NCI-H1417 (cell line): ENCODE measurements around the gene SSUH2.
A peak's percentile ranks its signal among the peaks of the same experiment; 100 is the strongest.

ENCODE experiments used
- DNase-seq, 3 experiments: peaks; one replicate each; lab custom pipeline; 2025; lab: John Stamatoyannopoulos, UW

Gene SSUH2

GRCh38 chr3:8640223-8640622 lies 4.4 kb downstream of the SSUH2 start:
- DNase-seq: no peak

GRCh38 chr3:8639659-8640000 lies 5.0 kb downstream of the SSUH2 start:
- no peak for DNase-seq

GRCh38 chr3:8638994-8639658 lies 5.5 kb downstream of the SSUH2 start:
- no peak for DNase-seq

- no peak for DNase-seq
Measured at GRCh38 chr3:8637348-8637747, 7.2 kb downstream of the SSUH2 start.

- DNase-seq: no peak
Measured at GRCh38 chr3:8635631-8636030, 9.0 kb downstream of the SSUH2 start.

- DNase-seq: no peak
Measured at GRCh38 chr3:8635125-8635524, 9.5 kb downstream of the SSUH2 start.

- DNase-seq: no peak
Measured at GRCh38 chr3:8632402-8633237, 12.0 kb downstream of the SSUH2 start.

- no peak for DNase-seq
Measured at GRCh38 chr3:8631661-8632060, 12.9 kb downstream of the SSUH2 start.

GRCh38 chr3:8629151-8630021 lies 15.2 kb downstream of the SSUH2 start:
- no peak for DNase-seq

GRCh38 chr3:8627949-8628348 lies 16.6 kb downstream of the SSUH2 start:
- no peak for DNase-seq

GRCh38 chr3:8627201-8627940 lies 17.2 kb downstream of the SSUH2 start:
- DNase-seq: no peak

GRCh38 chr3:8625991-8626390 lies 18.6 kb downstream of the SSUH2 start:
- no peak for DNase-seq

- DNase-seq: no peak
Measured at GRCh38 chr3:8624612-8625011, 20.0 kb downstream of the SSUH2 start.

- no peak for DNase-seq
Measured at GRCh38 chr3:8623741-8624140, 20.9 kb downstream of the SSUH2 start.

GRCh38 chr3:8622873-8623691 lies 21.5 kb downstream of the SSUH2 start:
- peak; percentile 3 to 55 (median 40) for DNase-seq

GRCh38 chr3:8621872-8622271 lies 22.7 kb downstream of the SSUH2 start:
- DNase-seq: no peak

- DNase-seq: no peak
Measured at GRCh38 chr3:8621141-8621540, 23.5 kb downstream of the SSUH2 start.

GRCh38 chr3:8619548-8619947 lies 25.1 kb downstream of the SSUH2 start:
- no peak for DNase-seq

- no peak for DNase-seq
Measured at GRCh38 chr3:8618950-8619349, 25.6 kb downstream of the SSUH2 start.

- no peak for DNase-seq
Measured at GRCh38 chr3:8617921-8618320, 26.7 kb downstream of the SSUH2 start.

GRCh38 chr3:8610951-8611350 lies 33.6 kb downstream of the SSUH2 start:
- DNase-seq: no peak
